Gastroesophageal sphincter (tissue), 3 donors: Measurements from ENCODE around the gene AKAP13.

Experiments used
- EP300 ChIP-seq: sonication (generic); formaldehyde crosslinking; IDR thresholded peaks from one replicate; pipeline ENCODE4 v1.6.1; 2017; ENCODE audit warnings: antibody characterized with exemption, mild to moderate bottlenecking
- TF ChIP-seq, protein P1 (sequence below), 4 experiments: fragments of 200-600 bp in 2 of 4; fragments of 450-650 bp in 2 of 4; sonication (generic) in 1 of 4; IDR thresholded peaks; one replicate each; pipeline ENCODE4 v1.5.1; 2017 to 2019; ENCODE audit warnings: antibody characterized with exemption in 4 of 4, mild to moderate bottlenecking in 2 of 4, moderate library complexity in 2 of 4

DNA sequence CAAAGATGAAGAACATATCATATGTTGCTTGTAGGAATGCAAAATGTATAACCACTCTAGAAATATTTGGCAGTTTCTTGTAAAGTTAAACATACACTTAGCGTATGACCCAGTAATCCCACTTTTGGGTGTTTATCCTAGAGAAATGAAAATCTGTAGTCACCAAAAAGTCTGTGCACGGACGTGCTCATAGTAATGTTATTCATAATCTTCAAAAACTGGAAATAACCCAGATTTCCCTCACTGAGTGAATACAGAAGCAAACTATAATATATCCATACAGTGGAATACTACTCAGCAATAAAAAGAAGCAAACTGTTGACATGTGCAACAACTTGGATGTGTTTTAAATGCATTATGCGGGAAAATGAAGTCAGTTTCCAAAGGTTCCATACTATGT is 155.9 kb downstream of the AKAP13 start:
- TF ChIP-seq, protein P1, sequence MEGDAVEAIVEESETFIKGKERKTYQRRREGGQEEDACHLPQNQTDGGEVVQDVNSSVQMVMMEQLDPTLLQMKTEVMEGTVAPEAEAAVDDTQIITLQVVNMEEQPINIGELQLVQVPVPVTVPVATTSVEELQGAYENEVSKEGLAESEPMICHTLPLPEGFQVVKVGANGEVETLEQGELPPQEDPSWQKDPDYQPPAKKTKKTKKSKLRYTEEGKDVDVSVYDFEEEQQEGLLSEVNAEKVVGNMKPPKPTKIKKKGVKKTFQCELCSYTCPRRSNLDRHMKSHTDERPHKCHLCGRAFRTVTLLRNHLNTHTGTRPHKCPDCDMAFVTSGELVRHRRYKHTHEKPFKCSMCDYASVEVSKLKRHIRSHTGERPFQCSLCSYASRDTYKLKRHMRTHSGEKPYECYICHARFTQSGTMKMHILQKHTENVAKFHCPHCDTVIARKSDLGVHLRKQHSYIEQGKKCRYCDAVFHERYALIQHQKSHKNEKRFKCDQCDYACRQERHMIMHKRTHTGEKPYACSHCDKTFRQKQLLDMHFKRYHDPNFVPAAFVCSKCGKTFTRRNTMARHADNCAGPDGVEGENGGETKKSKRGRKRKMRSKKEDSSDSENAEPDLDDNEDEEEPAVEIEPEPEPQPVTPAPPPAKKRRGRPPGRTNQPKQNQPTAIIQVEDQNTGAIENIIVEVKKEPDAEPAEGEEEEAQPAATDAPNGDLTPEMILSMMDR (IDR thresholded peaks at IDR 0.05), result no peak
- no peak for TF ChIP-seq EP300
